Stomach (tissue), 9 donors: ENCODE measurements around the gene C17orf78. TPM values are rescaled to one million over a fixed set of nuclear protein-coding genes. Genes with fewer than 3 reads are reported as not detected.

Experiments
- DNase-seq, 2 donors: peaks; one replicate each; pipeline versions ENCODE4 v3.0.0 to v3.0.0-alpha.2; 2013 to 2019
- H3K27ac ChIP-seq, 5 donors: fragments of 200-600 bp in 4 of 5; sonication (generic) in 4 of 5; one replicate each; pipeline ENCODE4 v1.5.1; 2013 to 2019; ENCODE audit warnings: mild to moderate bottlenecking in 1 of 5, moderate library complexity in 1 of 5
- H3K27me3 ChIP-seq, 3 donors: fragments of 200-600 bp; sonication (generic); one replicate each; pipeline ENCODE4 v1.5.1; 2017 to 2019; ENCODE audit warnings: mixed run types in 1 of 3
- H3K36me3 ChIP-seq, 4 donors: fragments of 200-600 bp; sonication (generic); 1 replicate in 3 of 4; 2 replicates in 1 of 4; pipeline ENCODE4 v1.5.1; 2016 to 2019
- H3K4me1 ChIP-seq, 4 donors: fragments of 200-600 bp; sonication (generic); one replicate each; pipeline ENCODE4 v1.5.1; 2016 to 2019
- H3K4me3 ChIP-seq, 4 donors: fragments of 200-600 bp; sonication (generic) in 3 of 4; one replicate each; pipeline ENCODE4 v1.5.1; 2016 to 2019; ENCODE audit warnings: mild to moderate bottlenecking in 1 of 4
- H3K9me3 ChIP-seq, 4 donors: fragments of 200-600 bp; sonication (generic); one replicate each; pipeline ENCODE4 v1.5.1; 2016 to 2019
- EP300 ChIP-seq: sonication (generic); formaldehyde crosslinking; IDR thresholded peaks from one replicate; pipeline ENCODE4 v1.6.1; 2017; ENCODE audit warnings: antibody characterized with exemption
- POLR2A ChIP-seq, 4 donors: fragments of 450-650 bp; IDR thresholded peaks; one replicate each; pipeline ENCODE4 v1.6.1; 2016; ENCODE audit warnings: antibody characterized with exemption in 4 of 4, control low read depth in 2 of 4, mild to moderate bottlenecking in 1 of 4, moderate library complexity in 1 of 4
- POLR2AphosphoS5 ChIP-seq, 3 donors: sonication (generic); formaldehyde crosslinking; IDR thresholded peaks; one replicate each; pipeline ENCODE4 v1.6.1; 2016; ENCODE audit warnings: antibody characterized with exemption in 3 of 3
- WGBS, 5 donors: extraction: QIAGEN DNeasy Blood & Tissue Kit in 3 of 5; methylation state at CpG; one replicate each; pipeline versions ENCODE4 v1.1.5 to v1.1.7; 2013 to 2018; 5-methylcytosine and 5-hydroxymethylcytosine counted together
- intact Hi-C: fragments of 100-400 bp; cut with DNase I; formaldehyde crosslinking; loops from one replicate; pipeline ENCODE4 v1.15.1; 2023; ENCODE audit warnings: low total_unique reads
- polyA plus RNA-seq, 3 donors: library from polyadenylated mRNA; stranded (reverse); fragments of 200-250 nt; gene quantifications; one replicate each; pipeline ENCODE4 v1.2.3, GENCODE V29; 2013
- total RNA-seq, 5 donors: library from RNA; depleted of rRNA; stranded (reverse); fragments of >200 nt; gene quantifications; one replicate each; pipeline versions ENCODE4 v1.1.0 to v1.2.3, GENCODE V29; 2014 to 2016
- TF ChIP-seq, protein P1 (sequence below), 7 experiments: fragments of 450-650 bp in 4 of 7; fragments of 200-600 bp in 3 of 7; sonication (generic) in 3 of 7; IDR thresholded peaks; one replicate each; pipeline ENCODE4 v1.5.1; 2016 to 2019; ENCODE audit warnings: antibody characterized with exemption in 7 of 7, control low read depth in 2 of 7, mild to moderate bottlenecking in 1 of 7
- donor health status: healthy with polysubstance abuse.
- donor health status: Bipolar disorder and iron deficiency.
- donor health status: healthy.

The C17orf78 gene
- total and polyA plus RNA-seq, 8 donors: not detected

DNA sequence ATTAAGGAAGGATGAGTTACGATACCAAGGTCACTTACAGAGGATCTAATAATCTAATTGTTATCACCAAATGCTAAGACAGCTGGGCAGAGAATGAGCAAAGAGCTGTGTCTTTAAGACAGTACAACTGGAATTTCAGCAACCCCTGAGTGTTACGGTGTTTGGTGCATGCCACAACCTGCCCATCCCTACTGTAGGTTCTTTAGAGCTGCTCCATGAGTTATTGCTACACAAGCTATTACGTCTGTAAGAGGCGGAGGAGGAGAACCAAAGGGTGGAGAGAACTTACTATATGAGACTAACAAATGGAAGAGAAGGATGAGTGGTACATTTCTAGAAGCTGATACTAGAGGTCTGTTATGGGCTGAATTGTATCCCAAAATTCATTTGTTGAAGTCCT is 14.2 kb upstream of the C17orf78 start:
- H3K9me3 ChIP-seq: no peaks in the 10 kb centered on the region
- no peaks in the 10 kb centered on the region for H3K36me3 ChIP-seq
- H3K4me1 ChIP-seq: peaks cover 24 to 38% (median 27%) of the 10 kb centered on the region in 4 donors
- H3K27ac ChIP-seq: no peak overlapping the region
- DNase-seq: peak in 1 of 2 donors; percentile 24
- no peak for TF ChIP-seq EP300
- no peak for TF ChIP-seq POLR2A (IDR thresholded peaks at IDR 0.05)
- TF ChIP-seq POLR2AphosphoS5 (IDR thresholded peaks at IDR 0.05): no peak
- no peak overlapping the region for H3K4me3 ChIP-seq
- WGBS, 5 donors: 90 to 94% (median 93%) methylated on average over 4 of the region's 4 CpGs
- intact Hi-C loops: no loop called here
- no peaks in the 10 kb centered on the region for H3K27me3 ChIP-seq

DNA sequence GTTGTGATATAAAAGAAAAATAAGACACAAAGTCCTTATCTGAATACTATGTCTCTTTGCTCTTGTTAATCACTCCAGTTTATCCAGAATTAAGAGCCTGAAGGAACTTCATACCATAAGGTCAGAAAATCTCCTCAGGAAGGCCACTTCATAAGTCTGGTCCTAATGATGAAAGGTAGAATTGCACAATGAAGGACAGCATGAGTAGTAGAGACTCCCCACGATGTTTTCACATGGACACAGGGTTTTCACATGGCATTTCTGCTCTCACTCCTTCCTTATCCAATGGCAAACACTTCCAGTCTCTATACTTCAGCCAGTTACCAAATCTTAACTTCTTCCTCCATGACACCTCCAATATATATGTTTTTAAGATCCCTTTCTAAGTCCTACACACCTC is 10.2 kb upstream of the C17orf78 start:
- peaks cover 0 to 7% (median 2%) of the 10 kb centered on the region in 4 donors for H3K4me1 ChIP-seq
- 58 to 84% (median 74%) methylated on average over 1 of the region's 1 CpG for WGBS, 5 donors
- H3K36me3 ChIP-seq: no peaks in the 10 kb centered on the region
- H3K27me3 ChIP-seq: no peaks in the 10 kb centered on the region
- TF ChIP-seq EP300 (no peak), POLR2A (IDR thresholded peaks at IDR 0.05) (no peak), POLR2AphosphoS5 (IDR thresholded peaks at IDR 0.05) (no peak)
- TF ChIP-seq, protein P1, sequence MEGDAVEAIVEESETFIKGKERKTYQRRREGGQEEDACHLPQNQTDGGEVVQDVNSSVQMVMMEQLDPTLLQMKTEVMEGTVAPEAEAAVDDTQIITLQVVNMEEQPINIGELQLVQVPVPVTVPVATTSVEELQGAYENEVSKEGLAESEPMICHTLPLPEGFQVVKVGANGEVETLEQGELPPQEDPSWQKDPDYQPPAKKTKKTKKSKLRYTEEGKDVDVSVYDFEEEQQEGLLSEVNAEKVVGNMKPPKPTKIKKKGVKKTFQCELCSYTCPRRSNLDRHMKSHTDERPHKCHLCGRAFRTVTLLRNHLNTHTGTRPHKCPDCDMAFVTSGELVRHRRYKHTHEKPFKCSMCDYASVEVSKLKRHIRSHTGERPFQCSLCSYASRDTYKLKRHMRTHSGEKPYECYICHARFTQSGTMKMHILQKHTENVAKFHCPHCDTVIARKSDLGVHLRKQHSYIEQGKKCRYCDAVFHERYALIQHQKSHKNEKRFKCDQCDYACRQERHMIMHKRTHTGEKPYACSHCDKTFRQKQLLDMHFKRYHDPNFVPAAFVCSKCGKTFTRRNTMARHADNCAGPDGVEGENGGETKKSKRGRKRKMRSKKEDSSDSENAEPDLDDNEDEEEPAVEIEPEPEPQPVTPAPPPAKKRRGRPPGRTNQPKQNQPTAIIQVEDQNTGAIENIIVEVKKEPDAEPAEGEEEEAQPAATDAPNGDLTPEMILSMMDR (IDR thresholded peaks at IDR 0.05): no peak
- H3K27ac ChIP-seq: no peak overlapping the region
- no peak overlapping the region for H3K4me3 ChIP-seq
- intact Hi-C loops: no loop called here
- DNase-seq: no peak
- no peaks in the 10 kb centered on the region for H3K9me3 ChIP-seq

DNA sequence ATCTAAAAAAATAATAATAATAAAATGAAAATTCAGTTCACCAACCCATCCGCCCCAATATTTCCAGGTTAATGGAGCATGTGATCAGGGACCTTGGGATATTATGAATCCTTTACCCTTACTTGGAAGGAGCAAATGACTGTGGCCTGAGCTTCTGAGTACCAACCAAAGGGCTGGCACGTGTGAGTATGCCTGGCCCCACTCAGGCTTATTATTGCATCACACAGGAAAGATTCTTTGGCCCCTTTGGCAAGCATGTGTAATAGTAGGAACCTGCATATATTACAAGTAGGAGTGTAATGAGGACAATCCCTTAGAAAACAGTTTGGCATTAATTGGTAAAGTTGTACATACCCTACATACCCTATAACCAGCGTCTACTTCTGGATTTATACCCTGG is 7.2 kb upstream of the C17orf78 start:
- H3K4me1 ChIP-seq: peaks cover 0 to 5% (median 1%) of the 10 kb centered on the region in 4 donors
- H3K27me3 ChIP-seq: no peaks in the 10 kb centered on the region
- intact Hi-C loops: no loop called here
- H3K4me3 ChIP-seq: no peak overlapping the region
- no peak for TF ChIP-seq EP300
- TF ChIP-seq, protein P1 (IDR thresholded peaks at IDR 0.05): no peak
- no peak for TF ChIP-seq POLR2AphosphoS5 (IDR thresholded peaks at IDR 0.05)
- TF ChIP-seq POLR2A (IDR thresholded peaks at IDR 0.05): no peak
- no peaks in the 10 kb centered on the region for H3K36me3 ChIP-seq
- 75 to 88% (median 84%) methylated on average over 3 of the region's 3 CpGs for whole genome bisulfite sequencing, 5 donors
- H3K27ac ChIP-seq: no peak overlapping the region
- DNase-seq: no peak
- H3K9me3 ChIP-seq: no peaks in the 10 kb centered on the region

DNA sequence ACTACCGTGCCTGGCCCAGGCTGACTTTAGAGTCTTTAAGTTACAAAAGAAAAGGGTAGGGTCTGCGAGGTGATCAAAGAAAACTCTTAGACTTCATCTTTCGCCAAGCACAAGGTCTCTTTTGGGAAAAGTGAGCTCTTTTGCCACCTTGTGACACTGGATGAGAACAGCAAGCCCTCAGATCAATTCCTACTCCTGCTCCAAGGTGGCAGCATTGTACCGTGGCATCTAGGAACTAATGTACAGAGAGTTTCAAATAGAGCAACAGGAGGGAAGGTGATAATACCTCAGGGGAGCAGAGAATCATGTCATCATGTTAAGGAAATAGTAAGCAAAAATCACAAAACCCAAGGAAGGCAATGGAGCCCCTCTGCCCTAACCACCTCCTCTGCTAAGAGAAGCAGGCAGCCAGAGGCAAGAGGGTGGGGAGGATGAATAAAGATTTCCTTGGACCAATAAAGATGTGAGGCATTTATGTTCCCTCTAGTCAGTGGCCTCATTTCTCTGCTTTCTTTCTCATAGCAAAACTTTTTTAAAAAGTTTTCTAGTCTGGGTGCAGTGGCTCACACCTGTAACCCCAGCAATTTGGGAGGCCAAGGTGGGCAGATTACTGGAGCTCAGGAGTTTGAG is 2.1 kb upstream of the C17orf78 start:
- intact Hi-C loops: no loop called here
- H3K9me3 ChIP-seq: no peaks in the 10 kb centered on the region
- H3K36me3 ChIP-seq: no peaks in the 10 kb centered on the region
- H3K27me3 ChIP-seq: no peaks in the 10 kb centered on the region
- H3K4me3 ChIP-seq: no peak overlapping the region
- 4 to 9% (median 5%) methylated on average over 4 of the region's 4 CpGs for WGBS, 5 donors
- DNase-seq: peak; percentile 70 to 93
- peak in 1 of 3 donors; percentile 57 for TF ChIP-seq POLR2AphosphoS5 (IDR thresholded peaks at IDR 0.05)
- no peak for TF ChIP-seq POLR2A (IDR thresholded peaks at IDR 0.05)
- TF ChIP-seq EP300: no peak
- TF ChIP-seq, protein P1 (IDR thresholded peaks at IDR 0.05): peak; percentile 16 to 100 (median 95)
- H3K27ac ChIP-seq: no peak overlapping the region
- H3K4me1 ChIP-seq: peaks cover 0 to 5% (median 2%) of the 10 kb centered on the region in 4 donors

DNA sequence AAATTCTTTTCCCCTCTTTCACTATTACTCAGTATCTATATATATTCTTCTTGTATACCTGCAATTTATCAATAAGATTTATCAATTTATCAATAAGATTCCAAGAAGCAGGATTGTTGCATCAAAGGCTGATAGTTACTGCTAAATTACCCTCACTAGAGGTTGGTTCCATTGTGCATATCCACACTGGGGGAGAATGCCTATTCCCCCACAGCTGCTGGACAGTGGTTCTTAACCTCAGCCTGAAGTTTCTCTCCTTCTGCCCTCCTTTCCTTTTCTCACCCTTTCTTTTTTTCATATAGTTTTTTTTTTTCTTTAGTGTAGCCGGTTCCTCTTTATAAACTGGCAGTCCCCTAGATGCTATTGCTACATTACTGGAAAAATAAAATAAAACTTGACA is 6.3 kb downstream of the C17orf78 start:
- intact Hi-C loops: no loop called here
- H3K4me1 ChIP-seq: no peaks in the 10 kb centered on the region
- H3K9me3 ChIP-seq: no peaks in the 10 kb centered on the region
- H3K27ac ChIP-seq: no peak overlapping the region
- no peak for DNase-seq
- TF ChIP-seq EP300 (no peak), POLR2A (IDR thresholded peaks at IDR 0.05) (no peak), POLR2AphosphoS5 (IDR thresholded peaks at IDR 0.05) (no peak)
- TF ChIP-seq, protein P1 (IDR thresholded peaks at IDR 0.05): no peak
- H3K4me3 ChIP-seq: no peak overlapping the region
- H3K27me3 ChIP-seq: no peaks in the 10 kb centered on the region
- H3K36me3 ChIP-seq: no peaks in the 10 kb centered on the region
- WGBS, 5 donors: 91 to 100% (median 93%) methylated on average over 1 of the region's 1 CpG
